GM21526 (cell line): ENCODE results near the gene VAV2.
"Not testable (repeated sequence)": the region's sequence is repeated elsewhere in the genome, so short reads cannot be mapped to it uniquely, and the experiment has no call there.

Experiments used
- ATAC-seq: cut with Tn5 transposase; IDR thresholded peaks from one replicate; pipeline ENCODE4 v1.9.1; 2021; ENCODE audit warnings: moderate library complexity; ENCODE audit not compliant: unreplicated experiment, low FRiP score

Gene VAV2

GRCh38 chr9:133904346-133905090 lies 87.6 kb downstream of the VAV2 start:
- no peak for ATAC-seq

- ATAC-seq = no peak
Observed at GRCh38 chr9:133901184-133901835, 90.8 kb downstream of the VAV2 start.

- no peak for ATAC-seq
Observed at GRCh38 chr9:133897675-133898074, 94.4 kb downstream of the VAV2 start.

GRCh38 chr9:133896007-133896406 lies 96.1 kb downstream of the VAV2 start:
- not testable (repeated sequence) for ATAC-seq

GRCh38 chr9:133895335-133895734 lies 96.8 kb downstream of the VAV2 start:
- no peak for ATAC-seq

- no peak for ATAC-seq
Observed at GRCh38 chr9:133894377-133895321, 97.5 kb downstream of the VAV2 start.

- ATAC-seq = no peak
Observed at GRCh38 chr9:133893191-133893994, 98.7 kb downstream of the VAV2 start.

- no peak for ATAC-seq
Observed at GRCh38 chr9:133892193-133892920, 99.8 kb downstream of the VAV2 start.

- no peak for ATAC-seq
Observed at GRCh38 chr9:133891741-133892140, 100.4 kb downstream of the VAV2 start.

GRCh38 chr9:133890583-133890982 lies 101.5 kb downstream of the VAV2 start:
- ATAC-seq = no peak

GRCh38 chr9:133889584-133890301 lies 102.4 kb downstream of the VAV2 start:
- no peak for ATAC-seq

GRCh38 chr9:133888809-133889491 lies 103.2 kb downstream of the VAV2 start:
- ATAC-seq = no peak

GRCh38 chr9:133888048-133888808 lies 103.9 kb downstream of the VAV2 start:
- ATAC-seq = no peak

- no peak for ATAC-seq
Observed at GRCh38 chr9:133887540-133888047, 104.5 kb downstream of the VAV2 start.

- no peak for ATAC-seq
Observed at GRCh38 chr9:133886563-133887501, 105.3 kb downstream of the VAV2 start.
